PFSK-1 (cell line): ENCODE measurements around the gene CDK7.

Source experiments
- FOXP2 ChIP-seq: optimal IDR thresholded peaks from 2 replicates; pipeline ENCODE3; 2011; ENCODE audit warnings: borderline replicate concordance, control low read depth, inconsistent platforms; ENCODE audit not compliant: insufficient read depth; ENCODE audit errors: extremely low read length, extremely low read depth
- POLR2AphosphoS5 ChIP-seq: IDR thresholded peaks from 2 replicates; pipeline ENCODE4 v1.6.1; 2012; ENCODE audit warnings: low read depth, mild to moderate bottlenecking, control low read depth, low read length, moderate library complexity
- SIN3A ChIP-seq: IDR thresholded peaks from 2 replicates; pipeline ENCODE4 v1.6.1; 2012; ENCODE audit warnings: mild to moderate bottlenecking, low read length, moderate library complexity, borderline replicate concordance; ENCODE audit not compliant: insufficient read depth
- TAF1 ChIP-seq: IDR thresholded peaks from 2 replicates; pipeline ENCODE4 v1.6.1; 2012; ENCODE audit warnings: low read length, control low read depth, borderline replicate concordance; ENCODE audit not compliant: insufficient read depth
- TF ChIP-seq, protein P1 (sequence below), 2 experiments: IDR thresholded peaks; 2 replicates each; pipeline versions ENCODE4 v1.6.1 to v1.8.0; 2011 to 2012; ENCODE audit warnings: low read depth in 2 of 2, low read length in 2 of 2, control low read depth in 1 of 2, inconsistent platforms in 1 of 2, mild to moderate bottlenecking in 1 of 2, moderate library complexity in 1 of 2; ENCODE audit not compliant: insufficient read depth in 1 of 2

The CDK7 gene

DNA sequence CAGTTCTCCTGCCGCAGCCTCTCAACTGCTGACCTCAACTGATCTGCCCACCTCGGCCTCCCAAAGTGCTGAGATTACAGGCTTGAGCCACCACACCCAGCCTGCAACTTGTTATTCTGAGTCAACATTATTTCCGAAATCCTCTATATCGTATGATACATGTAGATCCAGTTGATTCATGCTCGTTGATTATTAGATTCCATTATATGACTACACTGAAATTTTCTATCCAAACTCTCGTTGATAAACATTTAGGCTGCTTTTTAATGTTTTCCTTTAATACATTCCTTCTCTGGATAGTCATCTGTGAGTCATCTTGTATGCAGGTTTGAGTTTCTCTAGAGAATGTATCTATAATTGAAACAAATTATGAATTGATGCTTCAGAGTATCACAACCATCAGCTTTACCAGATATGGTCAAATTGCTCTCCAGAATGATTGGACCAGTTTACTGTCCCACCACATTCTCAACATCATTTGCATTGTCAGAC lies 4.1 kb downstream of the CDK7 start:
- TF ChIP-seq, protein P1, sequence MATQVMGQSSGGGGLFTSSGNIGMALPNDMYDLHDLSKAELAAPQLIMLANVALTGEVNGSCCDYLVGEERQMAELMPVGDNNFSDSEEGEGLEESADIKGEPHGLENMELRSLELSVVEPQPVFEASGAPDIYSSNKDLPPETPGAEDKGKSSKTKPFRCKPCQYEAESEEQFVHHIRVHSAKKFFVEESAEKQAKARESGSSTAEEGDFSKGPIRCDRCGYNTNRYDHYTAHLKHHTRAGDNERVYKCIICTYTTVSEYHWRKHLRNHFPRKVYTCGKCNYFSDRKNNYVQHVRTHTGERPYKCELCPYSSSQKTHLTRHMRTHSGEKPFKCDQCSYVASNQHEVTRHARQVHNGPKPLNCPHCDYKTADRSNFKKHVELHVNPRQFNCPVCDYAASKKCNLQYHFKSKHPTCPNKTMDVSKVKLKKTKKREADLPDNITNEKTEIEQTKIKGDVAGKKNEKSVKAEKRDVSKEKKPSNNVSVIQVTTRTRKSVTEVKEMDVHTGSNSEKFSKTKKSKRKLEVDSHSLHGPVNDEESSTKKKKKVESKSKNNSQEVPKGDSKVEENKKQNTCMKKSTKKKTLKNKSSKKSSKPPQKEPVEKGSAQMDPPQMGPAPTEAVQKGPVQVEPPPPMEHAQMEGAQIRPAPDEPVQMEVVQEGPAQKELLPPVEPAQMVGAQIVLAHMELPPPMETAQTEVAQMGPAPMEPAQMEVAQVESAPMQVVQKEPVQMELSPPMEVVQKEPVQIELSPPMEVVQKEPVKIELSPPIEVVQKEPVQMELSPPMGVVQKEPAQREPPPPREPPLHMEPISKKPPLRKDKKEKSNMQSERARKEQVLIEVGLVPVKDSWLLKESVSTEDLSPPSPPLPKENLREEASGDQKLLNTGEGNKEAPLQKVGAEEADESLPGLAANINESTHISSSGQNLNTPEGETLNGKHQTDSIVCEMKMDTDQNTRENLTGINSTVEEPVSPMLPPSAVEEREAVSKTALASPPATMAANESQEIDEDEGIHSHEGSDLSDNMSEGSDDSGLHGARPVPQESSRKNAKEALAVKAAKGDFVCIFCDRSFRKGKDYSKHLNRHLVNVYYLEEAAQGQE (IDR thresholded peaks at IDR 0.05; ENCODE audit: insufficient read depth in 1 of 2, low read depth in 2 of 2, low read length in 2 of 2): no peak
- TF ChIP-seq POLR2AphosphoS5 (no peak), TAF1 (no peak), FOXP2 (no peak), SIN3A (no peak)

DNA sequence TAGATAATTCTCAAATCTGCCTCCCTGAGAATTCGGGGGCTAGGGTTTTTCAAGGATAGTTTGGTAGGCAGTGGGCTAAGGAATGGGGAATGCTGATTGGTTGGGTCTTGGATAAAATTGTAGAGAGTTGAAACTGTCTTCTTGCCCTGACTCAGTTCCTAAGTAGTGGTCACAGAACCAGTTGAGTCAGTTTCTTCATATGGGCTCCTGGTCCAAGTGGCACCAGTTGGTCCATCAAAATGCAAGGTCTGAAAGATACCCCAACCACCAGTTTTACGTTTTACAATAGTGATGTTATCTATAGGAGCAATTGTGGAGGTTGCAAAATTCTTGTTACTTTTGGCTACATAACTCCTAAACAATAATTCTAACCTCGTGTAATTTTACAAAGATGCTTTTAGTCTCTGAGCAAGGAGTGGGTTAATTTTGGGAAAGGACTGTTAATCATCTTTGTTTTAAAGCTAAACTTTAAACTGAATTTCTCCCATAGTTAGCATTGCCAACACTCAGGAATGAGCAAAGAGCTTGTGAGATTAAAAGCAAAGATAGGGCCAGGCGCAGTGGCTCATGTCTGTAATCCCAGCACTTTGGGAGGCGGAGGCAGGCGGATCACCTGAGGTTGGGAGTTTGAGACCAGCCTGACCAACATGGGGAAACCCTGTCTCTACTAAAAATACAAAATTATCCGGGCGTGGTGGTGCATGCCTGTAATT lies 7.7 kb downstream of the CDK7 start:
- TF ChIP-seq, protein P1 (IDR thresholded peaks at IDR 0.05; ENCODE audit: insufficient read depth in 1 of 2, low read depth in 2 of 2, low read length in 2 of 2): no peak
- TF ChIP-seq SIN3A (no peak), FOXP2 (no peak), POLR2AphosphoS5 (no peak), TAF1 (no peak)

DNA sequence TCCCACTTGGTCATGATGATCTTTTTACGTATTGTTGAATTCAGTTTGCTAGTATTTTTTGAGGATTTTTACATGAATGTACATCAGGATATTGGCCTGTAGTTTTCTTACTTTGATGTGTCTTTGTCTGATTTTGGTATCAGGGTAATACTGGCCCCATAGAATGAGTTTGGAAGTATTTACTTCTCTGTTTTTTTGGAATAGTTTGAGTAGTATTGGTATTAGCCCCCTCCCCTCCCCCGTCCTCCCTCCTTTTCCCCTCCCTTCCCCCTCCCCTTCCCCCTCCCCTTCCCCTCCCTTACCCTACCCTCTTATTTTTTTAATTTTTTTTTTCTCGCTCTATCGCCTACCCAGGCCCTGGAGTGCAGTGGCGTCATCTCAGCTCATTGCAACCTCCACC lies 10.3 kb downstream of the CDK7 start:
- TF ChIP-seq SIN3A (no peak), TAF1 (no peak), POLR2AphosphoS5 (no peak), FOXP2 (no peak)
- TF ChIP-seq, protein P1 (IDR thresholded peaks at IDR 0.05; ENCODE audit: insufficient read depth in 1 of 2, low read depth in 2 of 2, low read length in 2 of 2): no peak

DNA sequence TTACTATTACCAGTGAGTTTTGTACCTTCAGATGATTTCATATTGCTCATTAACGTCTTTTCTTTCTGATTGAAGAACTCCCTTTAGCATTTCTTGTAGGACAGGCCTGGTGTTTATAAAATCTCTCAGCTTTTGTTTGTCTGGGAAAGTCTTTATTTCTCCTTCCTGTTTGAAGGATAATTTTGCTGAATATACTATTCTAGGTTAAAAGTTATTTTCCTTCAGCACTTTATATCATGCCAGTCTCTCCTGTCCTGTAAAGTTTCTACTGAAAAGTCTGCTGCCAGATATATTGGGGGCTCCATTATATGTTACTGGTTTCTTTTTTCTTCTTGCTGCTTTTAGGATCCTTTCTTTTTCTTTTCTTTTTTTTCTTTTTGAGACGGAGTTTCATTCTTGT lies 13.3 kb downstream of the CDK7 start:
- TF ChIP-seq SIN3A: no peak
- TF ChIP-seq, protein P1 (IDR thresholded peaks at IDR 0.05; ENCODE audit: insufficient read depth in 1 of 2, low read depth in 2 of 2, low read length in 2 of 2): no peak
- no peak for TF ChIP-seq FOXP2
- no peak for TF ChIP-seq POLR2AphosphoS5
- no peak for TF ChIP-seq TAF1

DNA sequence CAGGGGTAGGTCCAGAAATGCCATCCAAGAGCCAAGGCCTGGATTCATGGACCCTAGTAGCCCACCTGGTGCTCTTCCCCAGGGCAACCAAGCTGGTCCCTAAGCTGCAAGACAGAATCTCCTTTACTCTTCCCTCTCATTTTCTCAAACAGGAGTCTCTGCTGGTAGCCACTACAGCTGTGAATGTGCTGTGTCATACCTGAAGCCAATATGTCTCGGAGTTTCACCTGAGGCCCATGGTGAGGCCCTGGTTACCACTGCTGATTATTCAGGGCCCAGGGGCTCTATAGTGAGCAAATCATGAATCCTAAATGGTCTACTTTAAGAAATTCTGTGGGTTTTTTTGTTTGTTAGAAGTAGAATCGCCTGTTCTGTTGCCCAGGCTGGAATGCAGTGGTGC lies 15.9 kb downstream of the CDK7 start:
- TF ChIP-seq POLR2AphosphoS5 (no peak), TAF1 (no peak), FOXP2 (no peak), SIN3A (no peak)
- TF ChIP-seq, protein P1 (IDR thresholded peaks at IDR 0.05; ENCODE audit: insufficient read depth in 1 of 2, low read depth in 2 of 2, low read length in 2 of 2): no peak
